Activated naive CD4-positive, alpha-beta T cell (primary cell): ENCODE results near the gene CATSPER3.

Experiments
- DNase-seq, 4 experiments: peaks; one replicate each; lab custom pipeline; 2025; lab: John Stamatoyannopoulos, UW

The CATSPER3 gene

GRCh38 chr5:135041145-135041587 is 73.5 kb downstream of the CATSPER3 start:
- DNase-seq, result no peak

- DNase-seq, result no peak
Measured at GRCh38 chr5:135041726-135042125, 74.0 kb downstream of the CATSPER3 start.

- DNase-seq, result no peak
Measured at GRCh38 chr5:135042595-135042994, 74.9 kb downstream of the CATSPER3 start.

- no peak for DNase-seq
Measured at GRCh38 chr5:135045488-135045887, 77.8 kb downstream of the CATSPER3 start.

- DNase-seq, result no peak
Measured at GRCh38 chr5:135046661-135047346, 79.1 kb downstream of the CATSPER3 start.

- no peak for DNase-seq
Measured at GRCh38 chr5:135047347-135047695, 79.6 kb downstream of the CATSPER3 start.

GRCh38 chr5:135048286-135048685 is 80.6 kb downstream of the CATSPER3 start:
- DNase-seq, result no peak

DNA sequence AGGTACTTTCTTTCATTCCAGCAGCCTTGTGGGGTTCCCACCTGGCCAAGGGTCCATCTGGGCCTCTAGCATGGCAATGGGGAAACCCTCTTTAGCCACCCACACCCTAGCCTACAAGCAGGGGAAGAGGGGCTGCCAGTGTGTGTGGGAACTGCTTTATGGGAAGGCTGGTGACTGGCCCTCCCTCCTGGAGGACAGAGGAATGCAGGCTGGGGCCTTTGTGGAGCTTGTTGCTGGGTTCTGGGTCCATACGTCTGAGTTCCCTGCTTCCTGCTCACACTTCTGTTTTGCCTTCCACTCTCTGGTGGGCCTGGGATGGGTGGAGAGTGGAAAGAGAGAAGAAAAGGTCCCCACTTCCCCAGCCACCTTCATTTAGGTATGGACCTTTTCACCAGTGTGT is 81.2 kb downstream of the CATSPER3 start:
- DNase-seq, result no peak

DNA sequence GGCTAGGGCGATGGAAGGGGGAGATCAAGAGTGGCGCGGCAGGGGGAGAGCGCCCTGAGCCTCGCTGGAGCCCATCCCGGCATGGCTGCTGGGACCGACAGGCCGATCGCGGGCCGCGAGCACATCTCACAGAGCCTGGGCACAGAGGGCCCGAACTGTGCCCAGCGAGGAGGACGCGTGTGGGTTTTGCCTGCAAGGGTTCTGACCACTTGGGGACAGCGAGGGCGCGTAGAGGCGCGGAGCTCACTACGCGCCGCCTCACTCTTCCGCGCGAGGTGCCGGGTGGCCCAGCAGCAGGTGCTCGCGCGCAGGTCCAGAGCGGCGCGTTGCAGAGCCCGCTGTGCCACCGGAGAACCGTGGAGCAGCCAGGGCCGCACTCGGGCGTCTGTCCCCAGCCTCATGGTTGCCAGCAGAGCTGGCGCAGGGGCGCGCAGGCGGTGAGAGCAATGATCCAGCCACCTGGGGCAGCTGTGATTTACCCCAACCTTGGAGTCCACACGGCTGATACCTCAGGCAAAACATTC is 82.6 kb downstream of the CATSPER3 start:
- no peak for DNase-seq

DNA sequence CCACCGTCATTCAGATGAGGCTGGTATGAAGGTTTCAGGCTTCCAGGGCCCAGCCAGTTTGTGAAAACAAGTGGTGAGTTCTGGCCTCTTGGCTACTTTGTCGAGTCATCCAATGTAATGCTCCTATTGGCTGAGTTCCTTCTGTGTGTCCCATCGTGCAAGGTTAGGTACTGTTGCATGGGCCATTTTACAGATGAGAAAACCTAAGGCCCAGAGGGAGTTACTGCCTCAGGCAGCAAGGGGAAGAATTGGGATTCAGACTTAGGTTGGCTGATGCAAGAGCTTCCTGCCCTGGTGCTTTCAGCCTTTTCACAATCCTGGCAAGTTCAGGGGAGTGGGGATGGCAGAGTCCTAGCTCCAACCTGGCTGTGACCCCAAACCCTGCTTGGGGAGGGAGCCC is 83.7 kb downstream of the CATSPER3 start:
- DNase-seq, result no peak

DNA sequence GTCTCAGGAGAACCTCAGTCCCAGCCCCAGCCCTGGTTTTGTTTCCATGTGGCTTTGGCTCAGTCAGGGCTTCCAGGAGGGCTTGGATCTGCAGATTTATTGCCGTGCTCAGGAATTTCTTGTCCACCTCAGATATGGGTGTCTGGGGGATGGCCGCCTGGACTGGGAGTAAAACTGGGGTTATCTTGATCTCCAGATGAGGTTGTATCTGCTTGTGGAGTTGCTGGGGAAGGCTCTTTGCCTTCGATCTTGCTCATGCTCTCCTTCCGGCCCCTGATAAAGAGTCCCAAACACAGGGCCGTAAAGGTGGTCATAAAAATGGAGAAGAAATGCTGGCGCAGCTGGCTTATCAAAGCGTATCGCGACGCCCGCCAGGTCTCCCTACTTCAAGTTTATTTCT is 84.2 kb downstream of the CATSPER3 start:
- no peak for DNase-seq

DNA sequence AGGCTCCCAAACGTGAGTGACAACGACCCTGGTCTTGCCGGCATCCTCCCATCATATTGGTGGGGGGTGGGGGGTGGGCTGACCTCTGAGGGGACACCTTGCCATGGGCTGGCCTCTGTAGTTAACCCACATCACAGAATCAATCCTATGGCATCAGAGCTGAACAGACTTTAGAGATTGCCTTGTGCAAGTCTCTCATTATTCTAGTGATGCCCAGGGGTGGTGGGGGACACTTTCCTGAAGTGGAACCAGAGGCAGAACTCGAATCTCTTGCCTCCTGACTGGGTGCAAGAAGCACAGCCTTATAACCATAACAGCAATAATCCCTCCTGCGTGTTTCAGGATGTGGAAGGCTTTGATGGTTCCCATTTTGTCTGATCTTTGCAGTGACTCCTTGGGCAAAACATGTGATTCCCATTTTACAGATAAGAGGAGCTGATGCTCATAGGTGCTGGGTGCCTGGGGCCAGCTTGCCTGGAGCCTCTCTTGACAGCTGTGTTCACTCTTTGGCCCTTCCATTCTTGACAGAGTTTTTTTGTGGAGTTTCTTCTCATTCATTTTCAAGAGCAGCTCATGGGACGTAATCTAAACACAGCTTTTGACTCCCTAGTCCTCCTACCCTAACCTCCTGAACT is 84.9 kb downstream of the CATSPER3 start:
- DNase-seq, result no peak

- no peak for DNase-seq
Measured at GRCh38 chr5:135053278-135053677, 85.6 kb downstream of the CATSPER3 start.

DNA sequence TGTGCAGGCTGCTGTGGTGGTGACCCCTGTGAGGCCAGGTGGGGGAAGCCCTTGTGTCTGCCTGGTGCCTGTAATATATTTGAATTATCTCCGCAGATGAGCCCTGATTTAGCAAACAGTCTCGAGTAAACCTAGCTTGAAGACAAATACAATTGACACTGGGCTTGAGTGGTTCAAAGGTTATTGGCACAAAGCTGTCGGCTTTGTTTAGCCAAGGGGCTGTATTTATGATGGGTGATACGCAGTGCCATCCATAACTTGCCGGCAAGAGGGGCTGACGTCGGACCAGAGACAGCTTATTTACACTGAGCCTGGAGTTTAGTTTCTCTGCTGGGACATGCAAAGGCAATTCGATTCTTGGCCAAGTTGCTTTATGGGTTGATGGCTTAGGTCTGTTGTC is 86.3 kb downstream of the CATSPER3 start:
- DNase-seq, result no peak

GRCh38 chr5:135054546-135054945 is 86.8 kb downstream of the CATSPER3 start:
- DNase-seq, result no peak

- no peak for DNase-seq
Measured at GRCh38 chr5:135055396-135055795, 87.7 kb downstream of the CATSPER3 start.

DNA sequence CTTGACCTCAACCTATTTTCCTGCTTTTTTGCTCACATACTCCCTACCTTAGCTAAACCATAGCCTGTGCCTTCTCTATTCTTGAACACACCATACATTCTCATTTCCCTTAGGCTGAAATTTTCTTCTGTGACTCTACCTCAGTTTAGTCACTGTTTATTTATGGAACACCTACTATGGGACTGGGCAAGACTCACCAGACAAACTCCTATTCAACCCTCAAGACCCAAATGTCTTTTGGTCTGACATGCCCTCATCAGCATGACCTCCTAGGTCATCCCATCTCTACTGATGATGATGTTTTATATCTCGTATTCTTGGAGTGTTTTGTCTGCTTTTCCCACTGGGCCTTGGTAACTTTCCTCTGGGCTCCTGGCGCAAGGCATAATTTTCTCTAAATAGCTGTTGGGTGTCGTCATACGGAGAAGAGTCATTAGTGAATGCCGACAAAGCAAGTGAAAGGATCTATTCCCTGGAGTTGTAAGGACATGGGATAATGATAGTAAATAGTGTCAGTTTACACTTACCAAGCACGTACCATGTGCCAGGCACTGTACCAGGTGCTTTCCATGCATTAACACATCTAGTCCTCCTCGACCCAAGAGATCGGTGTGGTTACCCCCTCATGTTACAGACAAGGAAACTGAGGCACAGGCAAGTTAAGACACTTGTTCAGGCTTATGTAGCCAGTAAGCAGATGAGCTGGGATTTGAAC is 88.8 kb downstream of the CATSPER3 start:
- no peak for DNase-seq

GRCh38 chr5:135057233-135057632 is 89.5 kb downstream of the CATSPER3 start:
- no peak for DNase-seq

DNA sequence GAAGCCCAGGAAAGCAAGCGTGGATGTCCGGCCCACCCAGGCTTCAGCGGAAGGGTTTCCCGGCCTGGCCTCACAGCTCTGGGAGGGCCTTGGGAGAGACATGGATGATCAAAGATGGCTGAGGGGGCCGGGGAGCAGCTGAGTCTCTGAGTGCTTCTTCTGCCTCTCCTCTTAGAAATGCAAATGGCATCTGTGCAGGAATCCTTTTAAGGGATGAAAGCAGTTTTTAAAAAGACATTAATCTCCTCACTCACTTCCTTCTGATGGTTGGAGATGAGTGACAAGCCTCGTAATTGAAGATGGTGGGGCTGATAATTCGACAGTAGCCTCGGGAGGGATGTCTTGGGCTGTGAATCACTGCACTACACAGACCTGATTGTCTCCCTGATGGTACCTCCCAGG is 90.6 kb downstream of the CATSPER3 start:
- no peak for DNase-seq

DNA sequence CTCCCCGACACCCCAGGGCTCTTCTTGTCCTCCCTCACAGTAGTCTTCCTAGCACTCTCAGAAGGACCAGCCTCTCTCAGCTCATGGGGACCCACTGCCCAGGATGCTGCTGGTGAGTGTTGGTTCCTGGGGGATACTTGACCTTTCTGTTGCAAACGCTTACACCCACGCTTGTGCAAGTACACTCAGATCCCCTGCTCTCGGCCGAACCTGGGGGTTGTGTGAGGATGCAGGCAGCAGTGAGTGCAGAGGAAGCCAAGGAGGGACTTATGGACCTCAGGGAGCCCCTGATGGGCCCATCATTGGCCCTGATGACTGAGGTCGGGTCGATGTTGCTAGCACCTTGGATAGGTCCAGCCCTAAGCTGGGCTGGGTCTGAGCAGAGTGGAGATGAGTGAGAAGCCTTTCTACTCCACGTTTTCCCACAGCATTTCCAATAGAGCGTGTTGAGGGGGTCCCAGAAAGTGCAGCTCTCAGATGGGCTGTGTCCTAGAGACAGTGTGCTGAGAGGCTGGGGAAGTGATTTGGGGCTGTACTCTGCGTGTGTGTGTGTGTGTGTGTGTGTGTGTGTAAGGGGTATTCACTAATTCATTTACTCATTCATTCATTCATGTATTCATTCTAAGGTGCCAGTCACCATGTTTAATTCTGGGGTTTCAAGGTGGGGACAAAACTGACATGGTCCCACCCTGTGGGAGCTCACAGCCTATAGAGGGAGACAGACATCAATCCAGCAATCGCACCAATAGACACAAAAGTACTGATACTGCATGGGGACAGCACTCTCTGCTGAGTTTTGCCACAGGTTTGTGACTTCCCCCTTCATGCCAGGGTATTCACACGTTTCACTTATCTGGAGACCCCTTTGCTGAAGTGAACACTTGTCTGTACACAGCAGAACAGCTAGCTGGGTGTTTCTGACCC is 91.6 kb downstream of the CATSPER3 start:
- no peak for DNase-seq

- no peak for DNase-seq
Measured at GRCh38 chr5:135060021-135060420, 92.3 kb downstream of the CATSPER3 start.

DNA sequence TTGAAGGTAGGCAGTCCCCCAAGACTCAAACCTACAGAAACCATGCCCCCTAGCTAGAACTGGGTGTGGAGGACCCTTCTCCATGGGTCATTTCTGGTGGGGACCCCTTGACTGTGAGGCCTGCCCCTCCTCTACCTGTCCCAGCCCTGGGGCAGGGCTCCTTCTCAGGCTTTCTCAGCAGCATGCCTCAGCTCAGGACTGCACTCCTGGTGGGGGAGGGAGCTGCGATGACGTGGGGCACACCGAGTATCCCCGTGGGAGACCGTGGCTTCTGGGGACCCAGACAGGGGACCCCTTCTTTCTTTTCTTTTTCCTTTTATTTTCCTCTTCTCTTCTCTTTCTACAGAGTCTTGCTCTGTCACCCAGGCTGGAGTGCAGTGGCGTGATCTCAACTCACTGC is 93.3 kb downstream of the CATSPER3 start:
- no peak for DNase-seq
